Adrenal gland (tissue), 12 donors: ENCODE data around the gene BCL7A. TPM values are rescaled to one million over a fixed set of nuclear protein-coding genes. Genes with fewer than 3 reads are reported as not detected.

Experiments used
- DNase-seq, 7 donors: peaks; one replicate each; pipeline ENCODE4 v3.0.0-alpha.2; 2019 to 2020
- H3K27ac ChIP-seq, 5 donors: fragments of 200-600 bp; sonication (generic) in 4 of 5; 1 replicate in 3 of 5; 2 replicates in 2 of 5; pipeline versions ENCODE4 v1.5.1 to v1.8.0; 2016 to 2020; ENCODE audit warnings: mild to moderate bottlenecking in 1 of 5
- H3K27me3 ChIP-seq: fragments of 200-600 bp; 2 replicates; pipeline ENCODE4 v1.8.0; 2021
- H3K36me3 ChIP-seq, 2 donors: fragments of 200-600 bp; replicated peaks in 1 of 2; 1 replicate in 1 of 2; 2 replicates in 1 of 2; pipeline versions ENCODE4 v1.5.1 to v1.8.0; 2018 to 2022
- H3K4me1 ChIP-seq, 2 donors: fragments of 200-600 bp; replicated peaks in 1 of 2; 1 replicate in 1 of 2; 2 replicates in 1 of 2; pipeline versions ENCODE4 v1.5.1 to v1.8.0; 2018 to 2021
- H3K4me3 ChIP-seq, 4 donors: fragments of 200-600 bp; sonication (generic) in 3 of 4; one replicate each; pipeline ENCODE4 v1.5.1; 2016 to 2018
- H3K9me3 ChIP-seq, 3 donors: fragments of 200-600 bp; sonication (generic) in 1 of 3; replicated peaks in 1 of 3; 1 replicate in 2 of 3; 2 replicates in 1 of 3; pipeline versions ENCODE4 v1.5.1 to v1.8.0; 2016 to 2021
- POLR2A ChIP-seq, 2 donors: fragments of 450-650 bp; IDR thresholded peaks; one replicate each; pipeline ENCODE4 v1.6.1; 2017; ENCODE audit warnings: antibody characterized with exemption in 2 of 2, mild to moderate bottlenecking in 2 of 2, moderate library complexity in 1 of 2
- WGBS, 4 donors: extraction: QIAGEN DNeasy Blood & Tissue Kit in 2 of 4; methylation state at CpG; one replicate each; pipeline versions ENCODE4 v1.1.5 to v1.1.7; 2013 to 2017; 5-methylcytosine and 5-hydroxymethylcytosine counted together
- intact Hi-C, 2 donors: fragments of 100-400 bp; cut with DNase I; formaldehyde crosslinking; loops; one replicate each; pipeline versions ENCODE4 v1.14.1 to v1.15.0; 2022 to 2023
- polyA plus RNA-seq, 3 donors: library from polyadenylated mRNA; stranded (reverse); fragments of 200-250 nt in 2 of 3; fragments of 350-450 nt in 1 of 3; fragmentation: Illumina TruSeq in 1 of 3; extraction: RNeasy Lipid Tissue Mini Kit (QIAGEN cat#74804) in 1 of 3; gene quantifications; one replicate each; pipeline ENCODE4 v1.2.3, GENCODE V29; 2013 to 2014
- total RNA-seq, 9 donors: library from RNA; depleted of rRNA in 4 of 9; stranded (reverse); fragments of >200 nt in 4 of 9; fragments of 120-200 nt in 1 of 9; fragmentation: NEBNext Ultra II Directional in 1 of 9; extraction: Animal tissue kit (Norgen Biotek cat#: 25700) in 1 of 9; gene quantifications; one replicate each; pipeline versions ENCODE4 v1.1.0 to v1.2.4, GENCODE V29; 2013 to 2023
- TF ChIP-seq, protein P1 (sequence below), 6 experiments: fragments of 450-650 bp in 4 of 6; fragments of 200-600 bp in 2 of 6; sonication (generic) in 1 of 6; IDR thresholded peaks; 1 replicate in 5 of 6; 2 replicates in 1 of 6; pipeline versions ENCODE4 v1.5.1 to v1.8.0; 2016 to 2021; ENCODE audit warnings: antibody characterized with exemption in 6 of 6, mild to moderate bottlenecking in 2 of 6, moderate library complexity in 1 of 6
- donor health status: healthy with polysubstance abuse.
- donor health status: Bipolar disorder and iron deficiency.
- donor health status: DM: yes; HTN: yes; CAD: no.
- donor health status: DM: no; HTN: no; CAD: no.
- donor health status: DM: no; HTN: no; CAD: no.
- donor health status: DM: yes; HTN: yes; CAD: no.

BCL7A gene
- total and polyA plus RNA-seq, 12 donors, result 1.6 to 11.5 (median 5.0) TPM

- Histone ChIP-seq H3K27me3 (no peaks in the 10 kb centered on the region), H3K27ac (no peak overlapping the region), H3K4me3 (no peak overlapping the region), H3K4me1 (peaks cover 33 to 74% of the 10 kb centered on the region in 2 donors), H3K36me3 (peaks cover 0 to 23% of the 10 kb centered on the region in 2 donors), H3K9me3 (no peaks in the 10 kb centered on the region)
- 89 to 95% (median 91%) methylated on average over 13 of the region's 13 CpGs for WGBS, 4 donors
- TF ChIP-seq, protein P1, sequence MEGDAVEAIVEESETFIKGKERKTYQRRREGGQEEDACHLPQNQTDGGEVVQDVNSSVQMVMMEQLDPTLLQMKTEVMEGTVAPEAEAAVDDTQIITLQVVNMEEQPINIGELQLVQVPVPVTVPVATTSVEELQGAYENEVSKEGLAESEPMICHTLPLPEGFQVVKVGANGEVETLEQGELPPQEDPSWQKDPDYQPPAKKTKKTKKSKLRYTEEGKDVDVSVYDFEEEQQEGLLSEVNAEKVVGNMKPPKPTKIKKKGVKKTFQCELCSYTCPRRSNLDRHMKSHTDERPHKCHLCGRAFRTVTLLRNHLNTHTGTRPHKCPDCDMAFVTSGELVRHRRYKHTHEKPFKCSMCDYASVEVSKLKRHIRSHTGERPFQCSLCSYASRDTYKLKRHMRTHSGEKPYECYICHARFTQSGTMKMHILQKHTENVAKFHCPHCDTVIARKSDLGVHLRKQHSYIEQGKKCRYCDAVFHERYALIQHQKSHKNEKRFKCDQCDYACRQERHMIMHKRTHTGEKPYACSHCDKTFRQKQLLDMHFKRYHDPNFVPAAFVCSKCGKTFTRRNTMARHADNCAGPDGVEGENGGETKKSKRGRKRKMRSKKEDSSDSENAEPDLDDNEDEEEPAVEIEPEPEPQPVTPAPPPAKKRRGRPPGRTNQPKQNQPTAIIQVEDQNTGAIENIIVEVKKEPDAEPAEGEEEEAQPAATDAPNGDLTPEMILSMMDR (IDR thresholded peaks at IDR 0.05), result no peak
- no peak for TF ChIP-seq POLR2A (IDR thresholded peaks at IDR 0.05)
- intact Hi-C loops, result no loop called here
- peak in 1 of 7 donors; percentile 16 for DNase-seq
These were observed 63.2 kb downstream of the BCL7A start for GRCh38 chr12:122084857-122085405.

DNA sequence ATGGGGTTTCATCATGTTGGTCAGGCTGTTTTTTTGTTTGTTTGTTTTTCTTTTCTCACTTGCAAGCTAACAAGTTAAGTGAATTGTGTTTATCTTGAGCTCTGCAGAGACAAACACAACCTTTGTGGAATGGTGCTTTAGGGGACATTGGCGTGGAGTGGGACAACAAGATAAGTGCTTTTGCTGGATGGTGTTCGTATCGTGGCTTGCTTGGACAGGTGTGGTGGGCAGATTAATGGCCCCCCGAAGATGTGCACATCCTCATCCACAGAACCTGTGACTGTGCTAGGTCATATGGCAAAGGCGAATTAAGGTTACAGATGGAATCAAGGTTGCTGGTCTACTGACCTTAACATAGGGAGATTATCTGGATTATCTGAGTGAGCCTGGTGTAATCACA, 63.9 kb downstream of the BCL7A start:
- DNase-seq, result no peak
- Histone ChIP-seq H3K4me1 (peaks cover 33 to 80% of the 10 kb centered on the region in 2 donors), H3K4me3 (no peak overlapping the region), H3K9me3 (no peaks in the 10 kb centered on the region), H3K36me3 (peaks cover 0 to 23% of the 10 kb centered on the region in 2 donors), H3K27ac (no peak overlapping the region), H3K27me3 (no peaks in the 10 kb centered on the region)
- TF ChIP-seq, protein P1 (IDR thresholded peaks at IDR 0.05), result no peak
- TF ChIP-seq POLR2A (IDR thresholded peaks at IDR 0.05), result no peak
- intact Hi-C loops, result no loop called here
- 79 to 93% (median 87%) methylated on average over 5 of the region's 5 CpGs for WGBS, 4 donors

- peak in 1 of 7 donors; percentile 5 for DNase-seq
- no peak overlapping the region for H3K27ac ChIP-seq
- TF ChIP-seq POLR2A (IDR thresholded peaks at IDR 0.05), result no peak
- TF ChIP-seq, protein P1 (IDR thresholded peaks at IDR 0.05), result no peak
These were observed 64.4 kb downstream of the BCL7A start for GRCh38 chr12:122086116-122086515.

GRCh38 chr12:122086641-122087285, 65.1 kb downstream of the BCL7A start:
- 79 to 89% (median 86%) methylated on average over 10 to 18 of the region's 18 CpGs for WGBS, 4 donors
- DNase-seq, result no peak
- no peaks in the 10 kb centered on the region for H3K9me3 ChIP-seq
- H3K36me3 ChIP-seq, result peaks cover 0 to 23% of the 10 kb centered on the region in 2 donors
- intact Hi-C loops, result no loop called here
- H3K4me3 ChIP-seq, result no peak overlapping the region
- no peak for TF ChIP-seq POLR2A (IDR thresholded peaks at IDR 0.05)
- TF ChIP-seq, protein P1 (IDR thresholded peaks at IDR 0.05), result no peak
- H3K27me3 ChIP-seq, result no peaks in the 10 kb centered on the region
- H3K27ac ChIP-seq, result peak overlapping the region in 3 of 5 donors; percentile 12 to 45 (median 35)
- H3K4me1 ChIP-seq, result peaks cover 28 to 80% of the 10 kb centered on the region in 2 donors

More at GRCh38 chr12:122086116-122086515, 64.4 kb downstream of the BCL7A start:
- H3K36me3 ChIP-seq, result peaks cover 0 to 23% of the 10 kb centered on the region in 2 donors
- peaks cover 28 to 80% of the 10 kb centered on the region in 2 donors for H3K4me1 ChIP-seq
- no peak overlapping the region for H3K4me3 ChIP-seq
- intact Hi-C loops, result no loop called here
- H3K27me3 ChIP-seq, result no peaks in the 10 kb centered on the region
- no peaks in the 10 kb centered on the region for H3K9me3 ChIP-seq
- 67 to 88% (median 86%) methylated on average over 8 of the region's 8 CpGs for WGBS, 4 donors
